Activated T-helper 1 cell treated with anti-CD3 and anti-CD28 coated beads, Interleukin-12 subunit alpha, Interleukin-12 subunit beta, Interleukin-2, Interleukin-4 antibody, amounts not matched to agents 30 ng/mL and 10 ng/mL and 1 ng/mL, durations not matched to agents 14 hours and 24 hours and 36 hours (primary cell): ENCODE results near the gene EGFR. TPM values are rescaled to one million over a fixed set of nuclear protein-coding genes. Genes with fewer than 3 reads are reported as not detected.

ENCODE experiments used
- DNase-seq: peaks from one replicate; pipeline ENCODE4 v3.0.0; 2021; ENCODE audit warnings: low spot score
- H3K27ac Mint-ChIP-seq: one replicate; pipeline ENCODE4 v1.8.0; 2021; ENCODE audit warnings: mild to moderate bottlenecking, mixed read lengths
- H3K27me3 Mint-ChIP-seq: one replicate; pipeline ENCODE4 v1.8.0; 2022; ENCODE audit warnings: mild to moderate bottlenecking, moderate library complexity, mixed read lengths; ENCODE audit not compliant: insufficient read depth
- H3K36me3 Mint-ChIP-seq: one replicate; pipeline ENCODE4 v1.8.0; 2021; ENCODE audit warnings: low read depth, mixed read lengths
- H3K4me1 Mint-ChIP-seq: one replicate; pipeline ENCODE4 v1.8.0; 2021; ENCODE audit warnings: low read depth, mixed read lengths
- H3K4me3 Mint-ChIP-seq: one replicate; pipeline ENCODE4 v1.8.0; 2021; ENCODE audit warnings: mild to moderate bottlenecking, moderate library complexity, mixed read lengths
- H3K9me3 Mint-ChIP-seq: one replicate; pipeline ENCODE4 v1.8.0; 2021; ENCODE audit warnings: mixed read lengths
- intact Hi-C: fragments of 100-400 bp; cut with micrococcal nuclease; formaldehyde crosslinking; loops from one replicate; pipeline ENCODE4 v1.15.1; 2024
- total RNA-seq: library from RNA; stranded (reverse); gene quantifications from 2 replicates; pipeline ENCODE4 v1.2.3, GENCODE V29; 2022

The EGFR gene
- total RNA-seq, 1 donor from 2014 or later, result 0.10 TPM

DNA sequence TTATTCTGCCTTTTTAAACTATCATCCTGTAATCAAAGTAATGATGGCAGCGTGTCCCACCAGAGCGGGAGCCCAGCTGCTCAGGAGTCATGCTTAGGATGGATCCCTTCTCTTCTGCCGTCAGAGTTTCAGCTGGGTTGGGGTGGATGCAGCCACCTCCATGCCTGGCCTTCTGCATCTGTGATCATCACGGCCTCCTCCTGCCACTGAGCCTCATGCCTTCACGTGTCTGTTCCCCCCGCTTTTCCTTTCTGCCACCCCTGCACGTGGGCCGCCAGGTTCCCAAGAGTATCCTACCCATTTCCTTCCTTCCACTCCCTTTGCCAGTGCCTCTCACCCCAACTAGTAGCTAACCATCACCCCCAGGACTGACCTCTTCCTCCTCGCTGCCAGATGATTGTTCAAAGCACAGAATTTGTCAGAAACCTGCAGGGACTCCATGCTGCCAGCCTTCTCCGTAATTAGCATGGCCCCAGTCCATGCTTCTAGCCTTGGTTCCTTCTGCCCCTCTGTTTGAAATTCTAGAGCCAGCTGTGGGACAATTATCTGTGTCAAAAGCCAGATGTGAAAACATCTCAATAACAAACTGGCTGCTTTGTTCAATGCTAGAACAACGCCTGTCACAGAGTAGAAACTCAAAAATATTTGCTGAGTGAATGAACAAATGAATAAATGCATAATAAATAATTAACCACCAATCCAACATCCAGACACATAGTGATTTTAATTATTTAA is 151.7 kb downstream of the EGFR start:
- no peaks in the 10 kb centered on the region for H3K36me3 Mint-ChIP-seq
- H3K27me3 Mint-ChIP-seq, result peaks cover 2% of the 10 kb centered on the region
- H3K9me3 Mint-ChIP-seq, result no peaks in the 10 kb centered on the region
- H3K4me3 Mint-ChIP-seq, result no peak overlapping the region
- no peak overlapping the region for H3K27ac Mint-ChIP-seq
- no peaks in the 10 kb centered on the region for H3K4me1 Mint-ChIP-seq
- no peak for DNase-seq
- intact Hi-C loops, result no loop called here

DNA sequence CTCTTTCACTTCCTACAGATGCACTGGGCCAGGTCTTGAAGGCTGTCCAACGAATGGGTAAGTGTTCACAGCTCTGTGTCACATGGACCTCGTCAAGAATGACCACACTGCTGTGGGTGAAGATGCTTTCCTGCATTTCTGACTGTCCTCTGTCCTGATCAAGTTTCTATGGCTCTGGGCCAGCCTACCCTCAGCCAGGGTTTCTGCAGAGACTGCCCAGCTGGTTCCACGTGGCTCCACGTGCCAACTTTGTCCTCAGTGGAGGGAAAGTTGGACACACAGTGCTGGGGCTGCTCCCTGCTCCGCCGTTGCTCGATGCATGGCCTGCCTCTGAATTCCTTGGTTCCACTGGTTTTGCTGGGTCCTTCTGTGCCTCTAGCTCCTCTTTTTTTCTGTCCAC is 152.3 kb downstream of the EGFR start:
- H3K27ac Mint-ChIP-seq, result no peak overlapping the region
- H3K4me1 Mint-ChIP-seq, result no peaks in the 10 kb centered on the region
- intact Hi-C loops, result no loop called here

DNA sequence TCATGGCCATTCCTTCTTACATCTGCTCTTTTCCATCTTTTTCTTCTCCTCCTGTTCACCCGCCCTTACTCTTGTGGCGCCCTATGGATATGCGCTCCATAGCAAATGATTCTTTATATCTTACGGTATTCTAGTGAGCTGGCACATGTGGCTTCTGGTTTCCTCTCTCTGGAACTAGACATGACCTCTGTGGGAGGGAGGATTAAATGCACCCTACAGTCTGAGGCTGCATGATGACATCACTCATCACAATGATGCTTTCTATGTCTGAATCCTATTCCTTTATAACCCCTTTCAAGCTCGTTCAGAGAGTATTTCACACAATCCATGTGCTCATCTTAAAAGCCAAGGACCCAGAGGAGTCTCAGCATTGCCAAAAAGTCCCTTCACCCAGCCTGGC is 153.3 kb downstream of the EGFR start:
- Mint-ChIP-seq H3K27me3 (peaks cover 2% of the 10 kb centered on the region), H3K9me3 (no peaks in the 10 kb centered on the region), H3K36me3 (no peaks in the 10 kb centered on the region), H3K27ac (no peak overlapping the region), H3K4me3 (no peak overlapping the region), H3K4me1 (no peaks in the 10 kb centered on the region)
- intact Hi-C loops, result no loop called here
- no peak for DNase-seq

More for the DNA sequence above, 152.3 kb downstream of the EGFR start:
- no peaks in the 10 kb centered on the region for H3K9me3 Mint-ChIP-seq
- peaks cover 2% of the 10 kb centered on the region for H3K27me3 Mint-ChIP-seq
- no peak overlapping the region for H3K4me3 Mint-ChIP-seq
- H3K36me3 Mint-ChIP-seq, result no peaks in the 10 kb centered on the region
- no peak for DNase-seq

DNA sequence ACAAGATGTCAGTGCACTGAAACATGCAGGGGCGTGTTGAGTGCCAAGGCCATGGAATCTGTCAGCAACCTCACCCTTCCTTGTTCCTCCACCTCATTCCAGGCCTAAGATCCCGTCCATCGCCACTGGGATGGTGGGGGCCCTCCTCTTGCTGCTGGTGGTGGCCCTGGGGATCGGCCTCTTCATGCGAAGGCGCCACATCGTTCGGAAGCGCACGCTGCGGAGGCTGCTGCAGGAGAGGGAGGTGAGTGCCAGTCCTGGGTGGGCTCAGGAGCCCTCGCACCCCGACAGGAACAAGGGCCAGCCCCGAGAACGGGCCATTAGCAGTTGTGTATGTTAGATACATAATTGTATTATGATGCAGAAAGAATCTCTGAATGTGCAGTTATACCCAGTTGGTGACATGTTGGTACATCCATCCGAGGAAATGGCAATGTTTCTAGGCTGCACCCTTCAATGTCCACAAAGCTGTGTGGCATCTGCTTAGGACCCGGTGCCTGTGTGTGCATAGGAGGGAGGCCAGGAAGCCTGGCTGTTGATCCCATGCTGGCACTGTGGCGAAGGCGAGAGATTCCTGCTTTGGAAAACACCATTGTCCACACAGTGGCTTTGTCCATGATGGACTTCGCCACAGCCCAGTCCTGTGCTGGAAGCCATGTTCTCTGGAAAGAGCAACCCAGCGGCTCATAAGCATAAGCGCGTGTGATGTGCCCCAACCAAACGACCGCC is 154.2 kb downstream of the EGFR start:
- no peak for DNase-seq
- no peak overlapping the region for H3K27ac Mint-ChIP-seq
- H3K4me3 Mint-ChIP-seq, result no peak overlapping the region
- intact Hi-C loops, result no loop called here
- H3K36me3 Mint-ChIP-seq, result no peaks in the 10 kb centered on the region
- H3K27me3 Mint-ChIP-seq, result peaks cover 2% of the 10 kb centered on the region
- no peaks in the 10 kb centered on the region for H3K4me1 Mint-ChIP-seq
- H3K9me3 Mint-ChIP-seq, result no peaks in the 10 kb centered on the region

DNA sequence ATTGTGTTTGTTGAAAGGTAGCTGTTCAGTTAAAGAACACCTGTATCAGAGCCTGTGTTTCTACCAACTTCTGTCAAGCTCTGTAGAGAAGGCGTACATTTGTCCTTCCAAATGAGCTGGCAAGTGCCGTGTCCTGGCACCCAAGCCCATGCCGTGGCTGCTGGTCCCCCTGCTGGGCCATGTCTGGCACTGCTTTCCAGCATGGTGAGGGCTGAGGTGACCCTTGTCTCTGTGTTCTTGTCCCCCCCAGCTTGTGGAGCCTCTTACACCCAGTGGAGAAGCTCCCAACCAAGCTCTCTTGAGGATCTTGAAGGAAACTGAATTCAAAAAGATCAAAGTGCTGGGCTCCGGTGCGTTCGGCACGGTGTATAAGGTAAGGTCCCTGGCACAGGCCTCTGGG is 154.9 kb downstream of the EGFR start:
- no peak overlapping the region for H3K27ac Mint-ChIP-seq
- intact Hi-C loops, result no loop called here
- H3K27me3 Mint-ChIP-seq, result peaks cover 2% of the 10 kb centered on the region
- no peak overlapping the region for H3K4me3 Mint-ChIP-seq
- H3K9me3 Mint-ChIP-seq, result no peaks in the 10 kb centered on the region
- H3K4me1 Mint-ChIP-seq, result no peaks in the 10 kb centered on the region
- no peak for DNase-seq
- H3K36me3 Mint-ChIP-seq, result no peaks in the 10 kb centered on the region

DNA sequence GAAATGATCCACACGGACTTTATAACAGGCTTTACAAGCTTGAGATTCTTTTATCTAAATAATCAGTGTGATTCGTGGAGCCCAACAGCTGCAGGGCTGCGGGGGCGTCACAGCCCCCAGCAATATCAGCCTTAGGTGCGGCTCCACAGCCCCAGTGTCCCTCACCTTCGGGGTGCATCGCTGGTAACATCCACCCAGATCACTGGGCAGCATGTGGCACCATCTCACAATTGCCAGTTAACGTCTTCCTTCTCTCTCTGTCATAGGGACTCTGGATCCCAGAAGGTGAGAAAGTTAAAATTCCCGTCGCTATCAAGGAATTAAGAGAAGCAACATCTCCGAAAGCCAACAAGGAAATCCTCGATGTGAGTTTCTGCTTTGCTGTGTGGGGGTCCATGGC is 155.6 kb downstream of the EGFR start:
- Mint-ChIP-seq H3K9me3 (no peaks in the 10 kb centered on the region), H3K27ac (no peak overlapping the region), H3K36me3 (no peaks in the 10 kb centered on the region), H3K4me1 (no peaks in the 10 kb centered on the region), H3K4me3 (no peak overlapping the region), H3K27me3 (peaks cover 8% of the 10 kb centered on the region)
- intact Hi-C loops, result no loop called here
- DNase-seq, result no peak

DNA sequence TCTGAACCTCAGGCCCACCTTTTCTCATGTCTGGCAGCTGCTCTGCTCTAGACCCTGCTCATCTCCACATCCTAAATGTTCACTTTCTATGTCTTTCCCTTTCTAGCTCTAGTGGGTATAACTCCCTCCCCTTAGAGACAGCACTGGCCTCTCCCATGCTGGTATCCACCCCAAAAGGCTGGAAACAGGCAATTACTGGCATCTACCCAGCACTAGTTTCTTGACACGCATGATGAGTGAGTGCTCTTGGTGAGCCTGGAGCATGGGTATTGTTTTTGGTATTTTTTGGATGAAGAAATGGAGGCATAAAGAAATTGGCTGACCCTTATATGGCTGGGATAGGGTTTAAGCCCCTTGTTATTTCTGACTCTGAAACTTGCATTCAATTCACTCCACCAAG is 156.0 kb downstream of the EGFR start:
- no peaks in the 10 kb centered on the region for H3K4me1 Mint-ChIP-seq
- no peaks in the 10 kb centered on the region for H3K9me3 Mint-ChIP-seq
- H3K36me3 Mint-ChIP-seq, result no peaks in the 10 kb centered on the region
- no peak for DNase-seq
- intact Hi-C loops, result no loop called here
- peaks cover 8% of the 10 kb centered on the region for H3K27me3 Mint-ChIP-seq
- H3K27ac Mint-ChIP-seq, result no peak overlapping the region
- no peak overlapping the region for H3K4me3 Mint-ChIP-seq

DNA sequence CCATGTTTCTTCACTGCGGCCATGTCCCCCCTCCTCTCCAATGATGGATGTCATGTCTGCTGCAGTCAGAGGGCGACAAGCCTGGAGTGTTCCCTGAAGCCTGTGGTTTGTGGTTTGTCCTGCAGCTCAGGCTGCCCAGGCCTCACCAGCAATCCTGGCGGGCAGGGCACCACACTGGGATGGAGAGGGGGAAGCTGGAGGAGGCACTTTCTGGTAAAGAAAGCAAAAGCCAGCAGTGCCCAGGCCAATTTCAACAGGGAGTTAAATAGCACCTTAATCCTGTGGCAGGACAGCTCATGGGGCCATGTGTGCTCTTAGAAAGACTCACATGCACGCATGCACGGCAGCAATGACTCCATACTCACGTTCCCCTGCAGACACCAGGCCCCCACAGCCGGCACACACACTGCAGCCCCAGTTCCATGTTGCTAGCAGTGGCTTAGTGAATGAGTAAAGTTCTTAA is 158.3 kb downstream of the EGFR start:
- intact Hi-C loops, result no loop called here
- no peak overlapping the region for H3K4me3 Mint-ChIP-seq
- no peak overlapping the region for H3K27ac Mint-ChIP-seq
- no peak for DNase-seq
- peaks cover 6% of the 10 kb centered on the region for H3K27me3 Mint-ChIP-seq
- no peaks in the 10 kb centered on the region for H3K9me3 Mint-ChIP-seq
- no peaks in the 10 kb centered on the region for H3K36me3 Mint-ChIP-seq
- H3K4me1 Mint-ChIP-seq, result no peaks in the 10 kb centered on the region

DNA sequence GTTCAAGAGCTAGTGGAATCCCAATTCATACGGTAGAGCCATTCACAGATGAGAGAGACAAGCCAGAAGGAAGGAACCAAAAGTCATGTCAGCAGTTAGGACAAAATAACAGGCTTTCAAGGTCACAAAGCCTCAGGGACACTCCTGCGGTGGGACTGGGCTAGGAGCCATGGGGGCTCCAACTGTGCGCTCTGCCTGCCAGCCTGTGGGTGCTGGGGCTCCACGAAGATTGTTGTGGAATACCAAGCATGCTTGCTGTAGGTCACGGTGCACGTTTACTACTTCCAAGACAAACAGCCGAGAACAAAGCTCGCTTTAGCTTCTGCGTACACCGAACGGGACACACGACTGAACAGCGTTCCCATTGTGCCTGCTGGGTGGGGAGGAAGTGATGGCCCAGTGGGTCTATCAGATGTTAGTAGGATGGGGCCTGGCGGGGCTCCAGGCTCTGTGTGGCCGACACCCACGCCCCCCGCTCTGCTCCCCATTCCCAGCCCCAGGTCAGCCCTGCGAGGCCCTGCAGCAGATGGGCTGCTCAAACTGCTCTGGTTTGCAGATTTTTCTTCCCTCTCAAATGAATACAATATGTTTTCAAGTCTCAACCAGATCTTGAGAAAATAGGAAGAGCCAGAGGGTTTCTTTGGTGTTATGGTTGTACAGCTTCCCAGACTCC is 158.9 kb downstream of the EGFR start:
- Mint-ChIP-seq H3K4me3 (no peak overlapping the region), H3K27ac (no peak overlapping the region), H3K9me3 (no peaks in the 10 kb centered on the region), H3K36me3 (no peaks in the 10 kb centered on the region), H3K4me1 (no peaks in the 10 kb centered on the region), H3K27me3 (peaks cover 6% of the 10 kb centered on the region)
- intact Hi-C loops, result no loop called here
- no peak for DNase-seq

DNA sequence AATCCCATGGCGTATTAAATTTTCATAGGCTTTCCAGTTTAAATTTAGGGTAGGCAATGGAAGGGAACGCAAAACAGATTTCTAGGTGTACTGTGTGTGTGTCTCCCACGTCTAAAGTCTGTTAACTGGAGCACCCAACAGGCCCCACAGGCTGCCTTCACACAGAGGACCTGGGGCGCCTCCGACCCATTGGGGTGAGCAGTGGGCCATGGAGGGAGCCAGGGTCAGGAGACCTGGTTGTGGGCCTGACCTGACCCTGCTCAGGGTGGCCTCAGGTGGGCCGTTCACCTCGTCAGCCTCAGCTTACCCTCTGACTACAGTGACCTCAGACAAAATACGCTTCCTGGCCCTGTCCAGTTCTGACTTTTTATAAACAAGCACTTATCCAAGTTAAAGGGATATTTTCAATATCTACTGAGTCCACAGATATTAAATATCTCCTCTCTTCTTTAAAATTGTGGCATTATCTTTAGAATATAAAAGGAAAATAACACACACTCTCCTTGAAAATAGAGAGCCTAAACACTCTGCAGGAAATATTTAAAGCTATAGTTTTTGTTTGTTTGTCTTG is 159.6 kb downstream of the EGFR start:
- DNase-seq, result no peak
- no peaks in the 10 kb centered on the region for H3K4me1 Mint-ChIP-seq
- H3K4me3 Mint-ChIP-seq, result no peak overlapping the region
- peaks cover 6% of the 10 kb centered on the region for H3K27me3 Mint-ChIP-seq
- H3K27ac Mint-ChIP-seq, result no peak overlapping the region
- no peaks in the 10 kb centered on the region for H3K36me3 Mint-ChIP-seq
- H3K9me3 Mint-ChIP-seq, result no peaks in the 10 kb centered on the region
- intact Hi-C loops, result no loop called here

DNA sequence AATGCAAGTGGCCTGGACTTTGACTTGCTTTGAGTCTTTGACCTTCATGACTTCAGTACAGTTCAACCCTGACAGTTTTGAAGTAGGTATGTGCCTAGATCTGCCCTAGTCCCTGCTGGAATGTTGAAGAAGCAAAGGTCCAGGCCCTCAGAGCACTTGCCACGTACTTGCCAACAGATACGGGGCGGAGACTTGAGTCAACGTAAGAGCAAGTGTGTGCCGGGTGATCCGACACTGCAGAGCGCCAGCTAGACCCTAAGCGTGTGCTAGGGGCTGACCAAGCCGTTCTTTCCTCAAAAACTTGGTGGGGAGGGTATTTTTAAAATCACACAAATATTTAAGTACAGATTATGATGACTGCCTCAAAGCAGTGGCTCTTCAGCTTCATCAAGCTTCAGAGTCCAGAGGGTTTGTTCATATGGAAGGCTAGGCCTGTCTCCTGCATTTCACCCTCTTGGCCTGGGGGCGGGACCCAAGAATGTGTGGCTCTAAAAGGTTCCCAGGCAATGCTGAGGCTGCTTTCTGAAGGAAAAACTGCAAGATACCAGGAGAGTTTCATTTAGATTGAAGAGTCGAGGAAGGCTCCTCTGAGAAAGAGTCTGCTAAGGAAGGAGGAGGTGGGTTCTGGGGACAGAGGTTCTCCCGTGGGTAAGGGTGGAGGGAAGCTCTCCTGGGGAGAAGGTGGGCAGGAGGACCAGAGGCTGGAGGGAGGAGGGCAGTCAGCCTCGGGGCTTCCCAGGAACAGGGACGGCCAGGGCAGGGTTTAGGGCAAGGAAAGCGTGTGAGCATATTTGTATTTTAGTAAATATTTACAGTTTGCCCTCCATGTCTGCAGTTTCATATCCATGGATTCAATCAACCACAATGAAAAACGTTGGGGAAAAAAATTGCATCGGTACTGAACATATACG is 160.3 kb downstream of the EGFR start:
- Mint-ChIP-seq H3K4me1 (no peaks in the 10 kb centered on the region), H3K9me3 (no peaks in the 10 kb centered on the region), H3K36me3 (no peaks in the 10 kb centered on the region), H3K4me3 (no peak overlapping the region), H3K27me3 (peaks cover 6% of the 10 kb centered on the region), H3K27ac (no peak overlapping the region)
- intact Hi-C loops, result no loop called here
- DNase-seq, result no peak

DNA sequence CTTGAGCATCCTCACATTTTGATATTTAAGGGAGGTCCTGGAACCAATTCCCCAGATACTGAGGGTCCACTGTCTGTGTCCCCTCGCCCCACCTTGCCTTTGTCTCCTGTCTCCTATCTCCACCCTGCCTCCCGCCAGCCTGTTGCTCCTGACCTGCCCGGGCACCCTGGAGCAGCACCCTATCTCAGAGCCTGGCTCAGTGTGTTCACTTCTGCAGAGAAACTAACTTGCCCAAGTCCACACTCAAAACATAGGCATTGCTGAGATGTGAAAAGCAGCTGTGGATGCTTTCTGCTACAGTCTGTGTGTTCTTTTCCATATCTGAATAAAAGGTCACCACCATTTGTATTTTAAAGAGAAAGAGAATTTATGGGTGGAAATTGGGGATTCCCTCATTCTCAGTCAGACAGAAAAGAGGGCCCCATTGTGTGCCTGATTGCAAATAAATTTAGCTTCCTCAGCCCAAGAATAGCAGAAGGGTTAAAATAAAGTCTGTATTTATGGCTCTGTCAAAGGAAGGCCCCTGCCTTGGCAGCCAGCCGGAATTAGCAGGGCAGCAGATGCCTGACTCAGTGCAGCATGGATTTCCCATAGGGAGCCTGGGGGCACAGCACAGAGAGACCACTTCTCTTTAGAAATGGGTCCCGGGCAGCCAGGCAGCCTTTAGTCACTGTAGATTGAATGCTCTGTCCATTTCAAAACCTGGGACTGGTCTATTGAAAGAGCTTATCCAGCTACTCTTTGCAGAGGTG is 161.3 kb downstream of the EGFR start:
- intact Hi-C loops, result no loop called here
- Mint-ChIP-seq H3K9me3 (no peaks in the 10 kb centered on the region), H3K27me3 (peaks cover 6% of the 10 kb centered on the region), H3K4me1 (no peaks in the 10 kb centered on the region), H3K27ac (no peak overlapping the region), H3K36me3 (no peaks in the 10 kb centered on the region), H3K4me3 (no peak overlapping the region)
- DNase-seq, result no peak
